Endothelial cell of umbilical vein (primary cell): ENCODE data around the gene SAAL1. TPM values are rescaled to one million over a fixed set of nuclear protein-coding genes. Genes with fewer than 3 reads are reported as not detected.

ENCODE experiments used
- BruUV-seq: library from RNA; stranded (reverse); fragments of 400-500 nt; replicated peaks from 2 replicates; lab custom pipeline; 2021; lab: Mats Ljungman, UMichigan
- CTCF ChIA-PET: fragments of 300-600, 350-600 bp; sonication (Branson Sonifier 250); formaldehyde crosslinking; loops from one replicate; lab custom pipeline; 2021; ENCODE audit warnings: antibody characterized with exemption, inconsistent platforms; lab: Charles Lee
- POLR2A ChIA-PET: fragments of 300-600, 350-600 bp; sonication (Branson Sonifier 250); formaldehyde crosslinking; loops from one replicate; lab custom pipeline; 2021; ENCODE audit warnings: antibody characterized with exemption, inconsistent platforms; lab: Charles Lee
- DNase-seq: peaks from one replicate; pipeline ENCODE4 v3.0.0-alpha.2; 2011; ENCODE audit warnings: low read depth, low spot score
- FAIRE-seq: peaks from 2 replicates; lab custom pipeline; 2011; peaks lifted over from hg19 to GRCh38; lab: Jason Lieb, UNC
- H2AFZ ChIP-seq: 2 replicates; pipeline ENCODE4 v1.6.0; 2012; ENCODE audit warnings: low read depth, low read length, control low read depth, inconsistent platforms
- H3K27ac ChIP-seq: 2 replicates; pipeline ENCODE4 v1.5.1; 2011; ENCODE audit warnings: low read depth, mild to moderate bottlenecking, control low read depth, low read length, moderate library complexity; ENCODE audit not compliant: insufficient read depth
- H3K27me3 ChIP-seq, 2 experiments: 2 replicates each; pipeline versions ENCODE4 v1.6.0 to v1.6.1; 2011; ENCODE audit warnings: low read length in 2 of 2, mixed read lengths in 1 of 2; ENCODE audit not compliant: control insufficient read depth in 2 of 2, insufficient read depth in 2 of 2
- H3K36me3 ChIP-seq, 2 experiments: 2 replicates in 1 of 2; 3 replicates in 1 of 2; pipeline ENCODE4 v1.5.1; 2011; ENCODE audit warnings: low read length in 2 of 2, mild to moderate bottlenecking in 1 of 2, moderate library complexity in 1 of 2; ENCODE audit not compliant: control insufficient read depth in 2 of 2, insufficient read depth in 2 of 2; ENCODE audit errors: extremely low read depth in 1 of 2
- H3K4me1 ChIP-seq: 3 replicates; pipeline ENCODE4 v1.5.1; 2011; ENCODE audit warnings: mild to moderate bottlenecking, low read length; ENCODE audit not compliant: control insufficient read depth, insufficient read depth; ENCODE audit errors: extremely low read depth
- H3K4me2 ChIP-seq: 2 replicates; pipeline ENCODE4 v1.6.1; 2011; ENCODE audit warnings: low read length, control low read depth, mixed read lengths; ENCODE audit not compliant: insufficient read depth
- H3K4me3 ChIP-seq, 3 experiments: fragments of 200-600 bp in 1 of 3; sonication (generic), shearing (Covaris generic) in 1 of 3; replicated peaks in 1 of 3; 2 replicates each; pipeline ENCODE4 v1.5.1; 2011 to 2016; ENCODE audit warnings: control low read depth in 3 of 3, low read length in 3 of 3, mild to moderate bottlenecking in 2 of 3, inconsistent platforms in 1 of 3, low read depth in 1 of 3, moderate library complexity in 1 of 3; ENCODE audit not compliant: insufficient read depth in 1 of 3
- H3K79me2 ChIP-seq: 2 replicates; pipeline ENCODE4 v1.6.0; 2012; ENCODE audit warnings: low read length, inconsistent platforms; ENCODE audit not compliant: control insufficient read depth, insufficient read depth
- H3K9ac ChIP-seq: replicated peaks from 2 replicates; pipeline ENCODE3; 2011; ENCODE audit warnings: low read length, control low read depth; ENCODE audit not compliant: insufficient read depth; ENCODE audit errors: extremely low read depth
- H3K9me1 ChIP-seq: replicated peaks from 3 replicates; pipeline ENCODE4 v1.6.0; 2011; ENCODE audit warnings: mild to moderate bottlenecking, low read length; ENCODE audit not compliant: control insufficient read depth, insufficient read depth; ENCODE audit errors: extremely low read depth
- H3K9me3 ChIP-seq: replicated peaks from 2 replicates; pipeline ENCODE4 v1.5.1; 2012; ENCODE audit warnings: low read length, inconsistent platforms; ENCODE audit not compliant: control insufficient read depth, insufficient read depth
- H4K20me1 ChIP-seq: replicated peaks from 2 replicates; pipeline ENCODE3; 2011; ENCODE audit warnings: mild to moderate bottlenecking, low read length; ENCODE audit not compliant: control insufficient read depth, insufficient read depth; ENCODE audit errors: extremely low read depth
- EZH2 ChIP-seq: IDR thresholded peaks from 2 replicates; pipeline ENCODE4 v1.6.1; 2012; ENCODE audit warnings: borderline replicate concordance, low read depth, mild to moderate bottlenecking, moderate library complexity, low read length, inconsistent platforms; ENCODE audit not compliant: severe bottlenecking
- FOS ChIP-seq: IDR thresholded peaks from 2 replicates; pipeline ENCODE4 v1.6.1; 2011; ENCODE audit warnings: mild to moderate bottlenecking, low read length, moderate library complexity, borderline replicate concordance; ENCODE audit not compliant: insufficient read depth
- GATA2 ChIP-seq: IDR thresholded peaks from 2 replicates; pipeline ENCODE4 v1.7.0; 2011; ENCODE audit warnings: low read depth, mild to moderate bottlenecking, moderate library complexity, mixed read lengths, low read length; ENCODE audit not compliant: insufficient read length, insufficient read depth
- JUN ChIP-seq: IDR thresholded peaks from 2 replicates; pipeline ENCODE4 v1.6.1; 2011; ENCODE audit warnings: borderline replicate concordance, low read depth; ENCODE audit not compliant: insufficient read length, insufficient read depth
- MYC ChIP-seq: IDR thresholded peaks from one replicate; pipeline ENCODE4 v1.6.1; 2011; ENCODE audit warnings: mild to moderate bottlenecking, low read depth, low read length
- POLR2AphosphoS5 ChIP-seq: IDR thresholded peaks from 2 replicates; pipeline ENCODE4 v1.6.1; 2012; ENCODE audit warnings: low read depth, mild to moderate bottlenecking, control low read depth, low read length, moderate library complexity; ENCODE audit not compliant: insufficient read depth
- dilution Hi-C: fragments of 300-500 bp; cut with MboI; formaldehyde crosslinking; loops from one replicate; pipeline ENCODE4 v1.15.0; 2019; ENCODE audit warnings: low sequenced_read_pairs; ENCODE audit not compliant: extremely low pct_ligation_motif_present
- intact Hi-C: fragments of 100-400 bp; cut with micrococcal nuclease; formaldehyde crosslinking; loops from one replicate; pipeline ENCODE4 v1.10.0; 2022
- polyA plus RNA-seq, 4 experiments: library from polyadenylated mRNA; depleted of rRNA in 3 of 4; stranded (reverse) in 3 of 4; unstranded in 1 of 4; fragments of >200 nt; gene quantifications; 2 replicates each; pipeline versions ENCODE4 v1.2.1 to v1.2.3, GENCODE V29; 2011 to 2012; ENCODE audit warnings: missing spikeins in 1 of 4
- total RNA-seq: library from RNA; stranded (reverse); gene quantifications from 2 replicates; pipeline ENCODE4 v1.2.3, GENCODE V29; 2021
- TF ChIP-seq, protein P1 (sequence below), 2 donors: IDR thresholded peaks; 1 replicate in 1 of 2; 2 replicates in 1 of 2; pipeline ENCODE4 v1.5.1; 2011; ENCODE audit warnings: low read length in 2 of 2, mild to moderate bottlenecking in 2 of 2, moderate library complexity in 2 of 2, control low read depth in 1 of 2, inconsistent platforms in 1 of 2, low read depth in 1 of 2; ENCODE audit not compliant: insufficient read depth in 1 of 2; ENCODE audit errors: extremely low read depth in 1 of 2
- TF ChIP-seq, protein P2 (sequence below): IDR thresholded peaks from 2 replicates; pipeline ENCODE4 v1.6.1; 2011; ENCODE audit not compliant: insufficient read depth, insufficient read length

Gene SAAL1
- total and polyA plus RNA-seq, 2 donors (not counting 3 experiments of a cell fraction or from before 2014, with no cell fraction given) = 9.5 to 22.1 TPM

DNA sequence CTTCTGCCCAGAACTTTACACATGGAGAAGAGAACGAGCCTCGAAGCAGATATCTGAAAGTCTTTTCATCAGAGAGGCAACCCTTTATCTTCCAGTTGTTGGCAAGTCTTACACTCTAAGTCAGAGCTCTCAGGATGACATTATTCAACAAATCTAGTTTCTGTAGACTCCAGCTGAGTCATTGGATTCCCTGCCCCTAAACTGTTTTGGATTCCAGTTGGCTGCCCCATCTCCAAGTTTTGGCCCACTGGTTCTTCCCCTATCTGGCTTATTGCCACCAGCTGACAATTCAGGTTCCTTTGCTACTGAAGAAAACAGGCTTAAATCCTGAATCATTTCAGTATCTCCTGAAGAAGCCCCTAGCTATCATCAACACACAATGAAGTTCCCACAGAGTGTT, 14.2 kb downstream of the SAAL1 start:
- H3K9ac ChIP-seq = no peak overlapping the region
- H3K36me3 ChIP-seq = peaks cover 8 to 20% of the 10 kb centered on the region in 2 experiments
- H2AFZ ChIP-seq = no peak overlapping the region
- no peak overlapping the region for H3K4me2 ChIP-seq
- no TSS peak for BruUV-seq
- dilution Hi-C loops = no loop called here
- no peaks in the 10 kb centered on the region for H3K27me3 ChIP-seq
- intact Hi-C loops = no loop called here
- FAIRE-seq = no peak
- no peak for DNase-seq
- TF ChIP-seq FOS = no peak
- TF ChIP-seq, protein P1, sequence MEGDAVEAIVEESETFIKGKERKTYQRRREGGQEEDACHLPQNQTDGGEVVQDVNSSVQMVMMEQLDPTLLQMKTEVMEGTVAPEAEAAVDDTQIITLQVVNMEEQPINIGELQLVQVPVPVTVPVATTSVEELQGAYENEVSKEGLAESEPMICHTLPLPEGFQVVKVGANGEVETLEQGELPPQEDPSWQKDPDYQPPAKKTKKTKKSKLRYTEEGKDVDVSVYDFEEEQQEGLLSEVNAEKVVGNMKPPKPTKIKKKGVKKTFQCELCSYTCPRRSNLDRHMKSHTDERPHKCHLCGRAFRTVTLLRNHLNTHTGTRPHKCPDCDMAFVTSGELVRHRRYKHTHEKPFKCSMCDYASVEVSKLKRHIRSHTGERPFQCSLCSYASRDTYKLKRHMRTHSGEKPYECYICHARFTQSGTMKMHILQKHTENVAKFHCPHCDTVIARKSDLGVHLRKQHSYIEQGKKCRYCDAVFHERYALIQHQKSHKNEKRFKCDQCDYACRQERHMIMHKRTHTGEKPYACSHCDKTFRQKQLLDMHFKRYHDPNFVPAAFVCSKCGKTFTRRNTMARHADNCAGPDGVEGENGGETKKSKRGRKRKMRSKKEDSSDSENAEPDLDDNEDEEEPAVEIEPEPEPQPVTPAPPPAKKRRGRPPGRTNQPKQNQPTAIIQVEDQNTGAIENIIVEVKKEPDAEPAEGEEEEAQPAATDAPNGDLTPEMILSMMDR (IDR thresholded peaks at IDR 0.05; ENCODE audit: extremely low read depth in 1 of 2, insufficient read depth in 1 of 2, low read depth in 1 of 2, low read length in 2 of 2) = no peak
- no peak for TF ChIP-seq MYC
- TF ChIP-seq EZH2 = no peak
- TF ChIP-seq JUN = no peak
- TF ChIP-seq, protein P2, sequence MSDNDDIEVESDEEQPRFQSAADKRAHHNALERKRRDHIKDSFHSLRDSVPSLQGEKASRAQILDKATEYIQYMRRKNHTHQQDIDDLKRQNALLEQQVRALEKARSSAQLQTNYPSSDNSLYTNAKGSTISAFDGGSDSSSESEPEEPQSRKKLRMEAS = no peak
- TF ChIP-seq POLR2AphosphoS5 = no peak
- no peak for TF ChIP-seq GATA2
- H3K4me3 ChIP-seq = no peak overlapping the region
- ChIA-PET POLR2A (no interaction called here), CTCF (no interaction called here)
- H3K4me1 ChIP-seq = no peaks in the 10 kb centered on the region
- no peaks in the 10 kb centered on the region for H3K79me2 ChIP-seq
- H3K9me1 ChIP-seq = no peaks in the 10 kb centered on the region
- no peak overlapping the region for H3K27ac ChIP-seq
- H3K9me3 ChIP-seq = no peaks in the 10 kb centered on the region
- H4K20me1 ChIP-seq = no peaks in the 10 kb centered on the region
